ENCODE results near the gene SPOCD1.
"Not testable (repeated sequence)": the region's sequence is repeated elsewhere in the genome, so short reads cannot be mapped to it uniquely, and the experiment has no call there.

Gene SPOCD1

DNA sequence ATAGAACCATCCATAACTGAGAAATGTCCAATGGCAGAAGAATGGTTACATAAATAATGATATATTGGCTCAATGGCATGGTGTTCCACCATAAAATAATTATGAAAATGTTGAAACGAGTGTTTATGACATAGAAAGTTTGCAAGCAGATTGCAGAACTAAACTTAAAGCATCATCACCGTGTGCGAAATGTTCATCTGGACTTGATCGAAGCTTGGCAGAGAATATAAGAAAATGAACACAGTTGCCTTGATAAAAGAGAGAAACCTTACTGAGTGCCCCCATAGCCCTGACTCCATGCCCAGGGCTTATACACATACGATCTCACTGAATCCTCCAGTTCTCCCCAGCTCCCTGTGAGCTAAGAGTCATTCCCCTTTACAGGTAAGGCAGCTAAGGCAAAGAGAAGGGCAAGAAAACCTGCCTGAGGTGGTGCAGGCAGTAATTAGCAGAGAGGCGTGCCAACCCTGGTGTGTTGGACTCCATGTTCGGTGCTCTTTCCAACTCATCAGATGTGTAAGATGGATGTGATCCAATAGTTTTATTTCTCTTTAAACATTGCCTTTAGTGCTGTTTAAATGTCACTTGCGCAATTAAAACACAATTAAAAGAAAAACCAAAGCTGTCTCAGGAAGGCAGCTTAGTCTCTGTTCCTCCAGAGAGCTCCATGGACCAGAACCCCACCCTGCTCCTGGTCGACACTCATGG lies 21.8 kb upstream of the SPOCD1 start:
- H3K4me3 Mint-ChIP-seq = no peak overlapping the region
- no peaks in the 10 kb centered on the region for H3K36me3 Mint-ChIP-seq (ENCODE audit: low read depth)
- peaks cover 9% of the 10 kb centered on the region for H3K4me1 Mint-ChIP-seq
- H3K27me3 Mint-ChIP-seq = no peaks in the 10 kb centered on the region
- no peak for ATAC-seq
- DNase-seq = no peak
- H3K9me3 Mint-ChIP-seq = no peaks in the 10 kb centered on the region
- no peak overlapping the region for H3K27ac Mint-ChIP-seq

GRCh38 chr1:31836638-31837037 lies 20.8 kb upstream of the SPOCD1 start:
- Mint-ChIP-seq H3K36me3 (ENCODE audit: low read depth) (no peaks in the 10 kb centered on the region), H3K4me1 (peaks cover 9% of the 10 kb centered on the region), H3K27me3 (no peaks in the 10 kb centered on the region), H3K4me3 (no peak overlapping the region), H3K9me3 (no peaks in the 10 kb centered on the region), H3K27ac (no peak overlapping the region)
- ATAC-seq (no peak), DNase-seq (no peak)

- Mint-ChIP-seq H3K9me3 (no peaks in the 10 kb centered on the region), H3K27me3 (no peaks in the 10 kb centered on the region), H3K4me1 (peaks cover 9% of the 10 kb centered on the region), H3K4me3 (no peak overlapping the region), H3K36me3 (ENCODE audit: low read depth) (no peaks in the 10 kb centered on the region), H3K27ac (no peak overlapping the region)
- DNase-seq (no peak), ATAC-seq (no peak)
Measured at GRCh38 chr1:31835415-31835814, 19.6 kb upstream of the SPOCD1 start.

GRCh38 chr1:31834501-31834900 lies 18.7 kb upstream of the SPOCD1 start:
- Mint-ChIP-seq H3K9me3 (no peaks in the 10 kb centered on the region), H3K4me3 (no peak overlapping the region)

DNA sequence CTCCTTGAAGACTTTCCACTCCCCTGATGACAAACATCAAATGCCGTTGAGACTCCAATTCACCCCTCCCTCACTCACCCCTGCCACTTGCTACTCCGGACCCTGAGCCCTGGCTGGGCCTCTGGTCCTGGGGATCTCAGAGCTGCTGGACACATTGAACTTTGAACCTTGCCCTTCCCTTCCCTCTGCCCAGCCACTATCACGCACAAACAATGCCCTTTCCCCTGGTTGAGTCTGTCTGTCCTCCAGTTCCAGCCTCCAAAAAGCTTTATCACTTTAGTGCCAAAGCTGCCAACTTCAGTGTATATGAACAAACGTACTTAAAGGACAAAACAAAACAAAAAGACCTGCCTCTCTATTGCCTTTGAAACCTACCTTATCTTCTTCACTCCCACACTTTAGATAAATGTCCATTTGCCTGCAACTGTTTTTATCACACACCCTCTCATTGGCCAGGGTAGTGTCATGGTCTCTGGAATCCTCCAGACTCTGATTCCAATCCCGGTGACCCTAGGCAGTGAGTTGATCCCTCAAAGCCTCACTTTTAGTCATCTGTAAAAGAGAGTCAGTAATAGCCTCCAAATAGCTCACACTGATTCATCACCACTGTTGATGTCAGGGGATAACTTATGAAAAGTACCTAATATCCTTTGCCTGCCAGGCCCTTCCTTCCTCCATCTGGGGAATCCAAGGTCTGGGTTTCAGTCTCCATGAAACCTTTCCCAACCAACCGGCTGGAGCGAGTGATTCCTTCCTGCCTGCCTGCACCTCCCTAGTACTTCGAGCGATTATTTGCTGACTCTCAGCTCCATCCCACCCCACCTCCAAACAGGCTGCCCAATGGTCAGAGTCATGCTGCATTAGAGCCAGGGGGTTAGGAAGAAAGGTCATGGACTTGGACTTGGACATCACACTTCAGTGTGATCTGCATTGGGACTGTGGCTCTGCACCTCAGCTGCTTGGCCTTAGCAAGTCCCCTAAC lies 15.9 kb upstream of the SPOCD1 start:
- Mint-ChIP-seq H3K4me3 (no peak overlapping the region), H3K27ac (no peak overlapping the region), H3K9me3 (no peaks in the 10 kb centered on the region), H3K27me3 (no peaks in the 10 kb centered on the region), H3K4me1 (peaks cover 20% of the 10 kb centered on the region), H3K36me3 (ENCODE audit: low read depth) (no peaks in the 10 kb centered on the region)
- ATAC-seq (no peak), DNase-seq (no peak)

More at GRCh38 chr1:31834501-31834900, 18.7 kb upstream of the SPOCD1 start:
- Mint-ChIP-seq H3K27me3 (no peaks in the 10 kb centered on the region), H3K4me1 (peaks cover 7% of the 10 kb centered on the region), H3K36me3 (ENCODE audit: low read depth) (no peaks in the 10 kb centered on the region), H3K27ac (no peak overlapping the region)
- no peak for ATAC-seq
- DNase-seq = no peak

- H3K27ac Mint-ChIP-seq = no peak overlapping the region
- no peak for DNase-seq
- H3K9me3 Mint-ChIP-seq = no peaks in the 10 kb centered on the region
- H3K4me1 Mint-ChIP-seq = peaks cover 24% of the 10 kb centered on the region
- H3K4me3 Mint-ChIP-seq = no peak overlapping the region
- H3K36me3 Mint-ChIP-seq (ENCODE audit: low read depth) = no peaks in the 10 kb centered on the region
- ATAC-seq = no peak
- H3K27me3 Mint-ChIP-seq = no peaks in the 10 kb centered on the region
Measured at GRCh38 chr1:31830511-31830910, 14.7 kb upstream of the SPOCD1 start.

DNA sequence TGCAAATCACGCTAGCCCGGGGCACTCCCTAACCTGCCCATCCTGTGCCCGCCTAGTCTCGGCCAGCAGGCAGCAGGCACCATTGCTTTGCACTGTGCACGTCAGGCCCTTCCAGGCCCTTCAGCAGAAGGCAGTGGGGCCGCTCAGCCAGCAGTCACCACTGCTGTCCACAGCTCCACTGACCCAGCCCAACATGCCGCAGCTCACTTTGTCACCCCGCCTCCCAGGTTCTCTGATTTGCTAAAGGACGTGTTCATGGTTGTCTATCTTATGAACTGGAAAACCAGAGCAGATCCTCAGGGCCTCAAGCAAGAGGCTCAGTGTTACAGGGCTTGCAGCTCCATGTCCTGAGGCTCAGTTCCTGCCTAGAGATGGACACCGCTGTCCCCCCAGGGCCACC lies 14.2 kb upstream of the SPOCD1 start:
- ATAC-seq (no peak), DNase-seq (no peak)
- Mint-ChIP-seq H3K9me3 (no peaks in the 10 kb centered on the region), H3K27me3 (no peaks in the 10 kb centered on the region), H3K4me1 (peaks cover 24% of the 10 kb centered on the region), H3K36me3 (ENCODE audit: low read depth) (no peaks in the 10 kb centered on the region), H3K4me3 (no peak overlapping the region), H3K27ac (no peak overlapping the region)

DNA sequence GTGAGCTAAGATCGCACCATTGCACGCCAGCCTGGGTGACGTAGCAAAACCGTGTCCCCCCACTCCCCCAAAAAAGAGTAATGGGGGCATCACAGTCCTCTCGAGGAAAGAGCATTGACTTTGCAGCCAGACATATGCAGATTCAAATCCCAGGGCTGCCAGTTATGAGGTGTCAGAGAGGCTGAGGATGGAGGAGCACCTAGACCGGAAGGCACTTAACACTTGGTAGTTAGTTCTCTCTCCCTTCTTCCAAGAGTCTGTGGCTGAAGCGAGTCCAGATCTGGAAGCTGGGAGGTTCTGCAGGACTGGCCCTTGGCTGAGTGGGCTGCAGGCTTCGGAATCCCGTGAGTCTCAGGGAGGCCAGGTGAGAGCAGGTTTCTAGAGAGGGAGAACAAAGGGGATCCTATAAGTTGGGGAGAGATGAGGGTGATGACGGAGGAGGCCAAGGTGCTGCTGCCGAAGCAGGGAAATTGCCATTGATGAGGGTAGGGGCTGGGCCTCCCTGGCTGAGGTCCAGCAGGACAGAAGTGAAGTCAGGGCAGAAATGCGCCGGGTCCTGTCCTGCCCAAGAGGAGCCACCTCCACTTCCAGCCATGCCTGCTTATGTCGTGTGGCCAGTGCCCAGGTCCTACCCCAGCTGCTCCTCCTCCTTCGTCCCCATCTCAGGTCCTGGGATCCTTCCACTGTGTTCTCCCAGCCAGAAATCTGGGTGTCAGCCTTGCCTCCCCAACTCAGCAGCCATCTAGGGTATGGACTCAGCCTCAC lies 13.3 kb upstream of the SPOCD1 start:
- DNase-seq = no peak
- no peak for ATAC-seq
- H3K27ac Mint-ChIP-seq = no peak overlapping the region
- H3K4me1 Mint-ChIP-seq = peaks cover 24% of the 10 kb centered on the region
- H3K36me3 Mint-ChIP-seq (ENCODE audit: low read depth) = no peaks in the 10 kb centered on the region
- H3K4me3 Mint-ChIP-seq = no peak overlapping the region
- no peaks in the 10 kb centered on the region for H3K27me3 Mint-ChIP-seq
- no peaks in the 10 kb centered on the region for H3K9me3 Mint-ChIP-seq

DNA sequence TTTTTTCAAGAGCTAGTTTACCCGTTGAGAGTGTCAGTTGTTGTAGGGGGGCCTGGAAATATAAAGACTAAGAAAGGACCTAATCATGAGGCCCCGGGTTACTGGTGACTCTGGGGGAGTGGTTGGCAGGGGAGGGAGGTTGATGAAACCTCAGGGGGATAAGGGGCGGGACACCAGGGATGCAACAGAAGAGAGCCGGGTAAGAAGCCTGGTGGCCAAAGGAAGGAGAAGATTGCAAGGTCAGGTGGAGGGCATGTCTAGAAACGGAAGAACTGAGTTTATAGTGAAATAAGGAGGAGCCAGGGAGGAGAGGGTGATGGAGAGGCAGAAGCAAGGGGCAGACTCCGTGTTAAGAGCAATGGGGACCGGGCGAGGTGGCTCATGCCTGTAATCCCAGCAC lies 12.5 kb upstream of the SPOCD1 start:
- Mint-ChIP-seq H3K36me3 (ENCODE audit: low read depth) (no peaks in the 10 kb centered on the region), H3K9me3 (no peaks in the 10 kb centered on the region), H3K4me3 (no peak overlapping the region), H3K27me3 (no peaks in the 10 kb centered on the region), H3K27ac (peak overlapping the region; percentile 56), H3K4me1 (peaks cover 24% of the 10 kb centered on the region)
- ATAC-seq (peak; percentile 34), DNase-seq (no peak)

DNA sequence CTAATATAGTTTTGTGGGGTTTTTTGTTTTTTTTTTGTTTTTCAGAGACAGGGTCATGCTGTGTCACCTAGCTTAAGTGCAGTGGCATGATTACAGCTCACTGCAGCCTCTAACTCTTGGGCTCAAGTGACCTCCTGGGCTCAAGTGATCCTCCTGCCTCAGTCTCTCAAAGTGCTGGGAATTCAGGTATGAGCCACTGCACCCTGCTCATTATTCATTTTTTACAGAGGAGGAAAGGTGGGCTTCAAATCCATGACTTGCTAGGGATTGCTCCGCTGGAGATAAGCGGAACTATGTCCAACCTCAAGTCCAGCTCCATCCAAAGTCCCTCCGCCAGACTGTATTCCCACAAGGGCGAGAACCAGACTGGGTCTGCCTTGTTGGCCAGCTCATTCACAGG lies 8.0 kb upstream of the SPOCD1 start:
- H3K4me1 Mint-ChIP-seq = peaks cover 24% of the 10 kb centered on the region
- no peak overlapping the region for H3K27ac Mint-ChIP-seq
- H3K9me3 Mint-ChIP-seq = no peaks in the 10 kb centered on the region
- H3K27me3 Mint-ChIP-seq = no peaks in the 10 kb centered on the region
- no peaks in the 10 kb centered on the region for H3K36me3 Mint-ChIP-seq (ENCODE audit: low read depth)
- DNase-seq = no peak
- H3K4me3 Mint-ChIP-seq = no peak overlapping the region
- ATAC-seq = no peak

GRCh38 chr1:31822766-31823165 lies 6.9 kb upstream of the SPOCD1 start:
- no peak for DNase-seq
- Mint-ChIP-seq H3K9me3 (no peaks in the 10 kb centered on the region), H3K4me3 (no peak overlapping the region), H3K36me3 (ENCODE audit: low read depth) (no peaks in the 10 kb centered on the region), H3K27me3 (no peaks in the 10 kb centered on the region), H3K4me1 (peaks cover 15% of the 10 kb centered on the region), H3K27ac (no peak overlapping the region)
- no peak for ATAC-seq

DNA sequence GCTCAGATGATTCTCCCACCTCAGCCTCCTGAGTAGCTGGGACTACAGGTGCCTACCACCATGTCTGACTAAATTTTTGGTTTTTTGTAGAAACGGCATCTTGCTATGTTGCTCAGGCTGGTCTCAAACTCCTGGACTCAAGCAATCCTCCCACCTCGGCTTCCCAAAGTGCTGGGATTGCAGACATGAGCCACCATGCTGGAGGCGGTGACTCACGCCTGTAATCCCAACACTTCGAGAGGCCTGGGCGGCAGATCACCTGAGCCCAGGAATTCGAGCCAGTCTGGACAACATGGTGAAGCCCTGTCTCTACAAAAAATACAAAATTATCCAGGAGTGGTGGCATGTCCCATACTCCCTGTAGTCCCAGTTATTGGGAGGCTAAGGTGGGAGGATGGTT lies 4.4 kb upstream of the SPOCD1 start:
- not testable (repeated sequence) for DNase-seq; H3K27ac Mint-ChIP-seq; H3K9me3 Mint-ChIP-seq; H3K27me3 Mint-ChIP-seq; H3K4me3 Mint-ChIP-seq; H3K4me1 Mint-ChIP-seq; ATAC-seq; H3K36me3 Mint-ChIP-seq (ENCODE audit: low read depth)

- H3K4me1 Mint-ChIP-seq = peaks cover 6% of the 10 kb centered on the region
- no peak for ATAC-seq
Measured at GRCh38 chr1:31818206-31818605, 2.4 kb upstream of the SPOCD1 start.

DNA sequence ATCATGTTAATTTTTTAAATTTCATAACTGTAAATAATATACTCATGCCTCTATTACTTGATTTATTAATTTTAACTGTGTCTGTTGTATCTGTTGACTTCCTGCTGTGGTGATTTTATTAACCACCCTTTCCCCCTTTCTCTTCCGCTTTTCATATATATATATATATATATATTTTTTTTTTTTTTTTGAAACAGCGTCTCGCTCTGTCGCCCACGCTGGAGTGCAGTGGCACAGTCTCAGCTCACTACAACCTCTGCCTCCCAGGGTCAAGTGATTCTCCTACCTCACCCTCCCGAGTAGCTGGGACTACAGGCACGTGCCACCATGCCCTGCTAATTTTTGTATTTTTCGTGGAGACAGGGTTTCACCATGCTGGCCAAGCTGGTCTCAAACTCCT lies 1.1 kb upstream of the SPOCD1 start:
- H3K4me3 Mint-ChIP-seq; H3K27me3 Mint-ChIP-seq; H3K36me3 Mint-ChIP-seq (ENCODE audit: low read depth); ATAC-seq; H3K4me1 Mint-ChIP-seq; DNase-seq; H3K27ac Mint-ChIP-seq; H3K9me3 Mint-ChIP-seq: not testable (repeated sequence)

More at GRCh38 chr1:31818206-31818605, 2.4 kb upstream of the SPOCD1 start:
- Mint-ChIP-seq H3K4me3 (no peak overlapping the region), H3K27me3 (no peaks in the 10 kb centered on the region), H3K9me3 (no peaks in the 10 kb centered on the region), H3K27ac (no peak overlapping the region), H3K36me3 (ENCODE audit: low read depth) (no peaks in the 10 kb centered on the region)
- DNase-seq = no peak

Measured in activated naive CD8-positive, alpha-beta T cell treated with anti-CD3 and anti-CD28 coated beads, Interleukin-2, amount 50 U/mL, for 24 hours (primary cell).